GM10266 (cell line): ENCODE measurements around the gene DNLZ.

ENCODE experiments used
- DNase-seq: peaks from one replicate; pipeline ENCODE4 v3.0.0; 2012; ENCODE audit errors: extremely low spot score
- CTCF ChIP-seq: IDR thresholded peaks from 2 replicates; pipeline ENCODE4 v1.5.1; 2012; ENCODE audit warnings: mild to moderate bottlenecking, low read depth; ENCODE audit not compliant: control insufficient read depth, insufficient read depth; ENCODE audit errors: missing control alignments

DNLZ gene

GRCh38 chr9:136331030-136331429 is 32.5 kb downstream of the DNLZ start:
- DNase-seq: no peak
- TF ChIP-seq CTCF: no peak

- TF ChIP-seq CTCF: no peak
- no peak for DNase-seq
Measured at GRCh38 chr9:136330406-136330990, 33.0 kb downstream of the DNLZ start.

- TF ChIP-seq CTCF: no peak
Measured at GRCh38 chr9:136329636-136330405, 33.7 kb downstream of the DNLZ start.

GRCh38 chr9:136329211-136329627 is 34.3 kb downstream of the DNLZ start:
- DNase-seq: no peak
- no peak for TF ChIP-seq CTCF

More at GRCh38 chr9:136329636-136330405, 33.7 kb downstream of the DNLZ start:
- DNase-seq: no peak

GRCh38 chr9:136328622-136329041 is 34.9 kb downstream of the DNLZ start:
- no peak for DNase-seq
- TF ChIP-seq CTCF: no peak

GRCh38 chr9:136328011-136328621 is 35.4 kb downstream of the DNLZ start:
- TF ChIP-seq CTCF: no peak
- DNase-seq: no peak
